ENCODE results near the gene SLAMF1. TPM values are rescaled to one million over a fixed set of nuclear protein-coding genes. Genes with fewer than 3 reads are reported as not detected.
A peak's percentile ranks its signal among the peaks of the same experiment; 100 is the strongest.
"Not testable (repeated sequence)": the region's sequence is repeated elsewhere in the genome, so short reads cannot be mapped to it uniquely, and the experiment has no call there.

SLAMF1 gene
- total and polyA plus RNA-seq, 11 donors: 0.14 to 4.3 (median 0.60) TPM; not detected in 5

DNA sequence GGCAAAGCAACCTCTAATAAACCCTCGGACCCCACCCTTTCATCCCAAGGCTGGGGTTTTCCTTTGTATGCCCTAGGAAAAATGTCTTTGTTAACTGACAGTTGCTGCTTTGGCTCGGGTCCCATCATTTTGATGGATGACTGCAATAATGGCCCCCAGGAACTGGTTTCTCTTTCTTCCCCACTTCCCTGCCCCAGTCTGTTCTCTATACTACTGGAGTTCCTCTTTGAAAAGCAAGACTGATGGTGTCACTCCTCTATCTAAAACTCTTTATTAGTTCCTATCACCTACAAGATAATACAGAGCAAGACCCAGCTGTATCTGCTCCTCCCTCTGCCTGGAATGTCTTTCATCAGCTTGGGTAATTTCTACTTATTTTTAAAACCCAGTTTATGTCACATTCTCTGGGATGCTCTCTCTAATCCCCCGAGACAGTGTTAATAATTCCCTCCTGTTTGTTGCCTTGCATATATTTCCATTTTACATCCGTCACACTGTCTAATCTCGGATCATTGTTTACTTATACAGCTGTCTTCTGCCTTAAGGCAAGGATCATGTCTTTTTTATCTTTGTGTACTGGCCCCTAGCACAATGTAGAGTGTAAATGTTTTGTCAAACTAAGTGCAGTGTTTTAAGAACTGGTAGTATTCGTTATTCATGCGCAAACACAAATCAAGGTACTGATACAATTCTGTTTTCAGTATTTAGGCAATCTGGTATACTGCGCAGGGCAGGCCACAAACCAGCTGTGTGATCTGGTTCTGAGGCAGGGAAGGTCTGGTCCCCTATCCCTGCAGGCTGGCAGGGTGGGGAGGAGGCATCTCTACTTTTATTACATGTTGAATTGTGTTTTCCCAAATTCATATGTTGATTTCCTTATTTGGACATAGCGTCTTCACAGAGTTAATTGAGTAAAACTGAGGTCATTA, 16.1 kb downstream of the SLAMF1 start:
- 68 to 71% (median 70%) methylated on average over 9 of the region's 9 CpGs for WGBS, 4 donors
- no peaks in the 10 kb centered on the region for H3K36me3 ChIP-seq
- no peak overlapping the region for H3K4me3 ChIP-seq
- no peak for ATAC-seq
- no peak for DNase-seq
- no peak for TF ChIP-seq CTCF (IDR thresholded peaks at IDR 0.05)
- TF ChIP-seq POLR2A (IDR thresholded peaks at IDR 0.05): no peak
- peak overlapping the region in 1 of 12 donors; percentile 88 for H3K27ac ChIP-seq
- H3K9me3 ChIP-seq: no peaks in the 10 kb centered on the region
- peaks cover 0 to 82% (median 1%) of the 10 kb centered on the region in 12 donors for H3K4me1 ChIP-seq
- intact Hi-C loops (cut with DNase I): no loop called here
- no peaks in the 10 kb centered on the region for H3K27me3 ChIP-seq

GRCh38 chr1:160629286-160630210, 17.3 kb downstream of the SLAMF1 start:
- WGBS, 4 donors: 49 to 64% (median 58%) methylated on average over 19 of the region's 19 CpGs
- Histone ChIP-seq H3K27ac (peak overlapping the region in 3 of 12 donors; percentile 13 to 88 (median 14)), H3K36me3 (no peaks in the 10 kb centered on the region), H3K27me3 (no peaks in the 10 kb centered on the region), H3K4me1 (peaks cover 0 to 92% (median 1%) of the 10 kb centered on the region in 12 donors), H3K4me3 (peak overlapping the region in 1 of 12 donors; percentile 10), H3K9me3 (no peaks in the 10 kb centered on the region)
- peak; percentile 13 to 72 (median 60) for ATAC-seq
- peak; percentile 39 to 68 (median 59) for DNase-seq
- intact Hi-C loops (cut with DNase I): no loop called here
- TF ChIP-seq POLR2A (IDR thresholded peaks at IDR 0.05) (no peak), CTCF (IDR thresholded peaks at IDR 0.05) (no peak)

DNA sequence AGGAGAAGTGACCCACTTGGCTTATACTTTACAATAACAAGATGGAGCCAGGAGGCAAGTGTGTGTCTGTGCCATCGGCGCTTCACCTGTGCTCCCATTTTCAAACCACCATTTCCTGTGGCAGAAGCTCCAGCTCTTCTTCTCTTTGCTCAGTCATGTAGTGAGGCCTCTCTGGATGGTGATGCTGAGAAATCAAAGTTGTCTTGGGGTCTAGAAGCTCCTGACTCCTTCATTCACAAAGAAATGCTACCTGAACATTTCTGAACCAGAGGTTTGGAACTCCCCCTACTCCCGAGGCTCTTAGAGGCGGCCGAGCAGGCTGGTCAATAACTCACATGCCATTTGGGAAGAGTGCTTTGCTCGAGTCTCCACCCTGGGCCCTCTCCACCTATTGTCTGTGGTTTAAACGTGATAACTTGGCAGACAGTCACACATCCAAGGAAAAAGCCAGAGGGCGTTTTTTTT, 18.0 kb downstream of the SLAMF1 start:
- WGBS, 4 donors: 46 to 82% (median 61%) methylated on average over 8 of the region's 8 CpGs
- H3K9me3 ChIP-seq: no peaks in the 10 kb centered on the region

GRCh38 chr1:160627677-160628289, 19.1 kb downstream of the SLAMF1 start:
- H3K27me3 ChIP-seq; H3K36me3 ChIP-seq; H3K4me3 ChIP-seq; ATAC-seq; DNase-seq; intact Hi-C loops (cut with DNase I); H3K9me3 ChIP-seq: not testable (repeated sequence)
- Histone ChIP-seq H3K27ac (peak overlapping the region in 1 of 12 donors; percentile 88), H3K4me1 (peaks cover 0 to 93% (median 1%) of the 10 kb centered on the region in 12 donors)
- WGBS, 4 donors: 90 to 96% (median 94%) methylated on average over 4 of the region's 4 CpGs

More for the DNA sequence above, 18.0 kb downstream of the SLAMF1 start:
- Histone ChIP-seq H3K27ac (peak overlapping the region in 1 of 12 donors; percentile 88), H3K27me3 (no peaks in the 10 kb centered on the region), H3K36me3 (no peaks in the 10 kb centered on the region), H3K4me1 (peaks cover 0 to 96% (median 1%) of the 10 kb centered on the region in 12 donors), H3K4me3 (peak overlapping the region in 1 of 12 donors; percentile 6)
- intact Hi-C loops (cut with DNase I): no loop called here
- ATAC-seq (no peak), DNase-seq (no peak)
- no peak for TF ChIP-seq CTCF (IDR thresholded peaks at IDR 0.05)
- TF ChIP-seq POLR2A (IDR thresholded peaks at IDR 0.05): no peak
